Right lobe of liver (tissue), 4 donors: ENCODE data around the gene COLGALT1.

Source experiments
- CTCF ChIP-seq, 4 donors: fragments of 200-600 bp in 3 of 4; fragments of 450-650 bp in 1 of 4; IDR thresholded peaks; one replicate each; pipeline versions ENCODE4 v1.5.1 to v1.8.0; 2016 to 2022; ENCODE audit warnings: antibody characterized with exemption in 4 of 4, mild to moderate bottlenecking in 2 of 4
- POLR2A ChIP-seq: fragments of 450-650 bp; IDR thresholded peaks from one replicate; pipeline ENCODE4 v1.6.1; 2017; ENCODE audit warnings: antibody characterized with exemption, mild to moderate bottlenecking
- donor health status: DM: no; HTN: no; CAD: no.
- donor health status: DM: no; HTN: no; CAD: no.
- donor health status: DM: no; HTN: yes; CAD: no.

- TF ChIP-seq POLR2A (no peak), CTCF (IDR thresholded peaks at IDR 0.05) (no peak)
Measured at GRCh38 chr19:17528610-17529009, 26.8 kb upstream of the COLGALT1 start.
